Measurements from ENCODE around the gene ADSS1. TPM values are rescaled to one million over a fixed set of nuclear protein-coding genes. Genes with fewer than 3 reads are reported as not detected.

Gene ADSS1
- total RNA-seq, 4 donors from 2014 or later = 2.8 to 12.4 (median 9.0) TPM

- WGBS = 92% methylated on average over 10 of the region's 18 CpGs
- Histone ChIP-seq H3K4me1 (peaks cover 44% of the 10 kb centered on the region), H3K9me3 (no peaks in the 10 kb centered on the region), H3K27me3 (no peaks in the 10 kb centered on the region), H3K27ac (no peak overlapping the region), H3K36me3 (no peaks in the 10 kb centered on the region), H3K4me3 (no peak overlapping the region)
- DNase-seq (ENCODE audit: low spot score in 2 of 2) = no peak
- TF ChIP-seq POLR2AphosphoS5 (IDR thresholded peaks at IDR 0.05) = no peak
- no peak for TF ChIP-seq EP300 (IDR thresholded peaks at IDR 0.05)
Observed at GRCh38 chr14:104731320-104732294, 7.6 kb downstream of the ADSS1 start.

GRCh38 chr14:104732355-104732804 is 8.4 kb downstream of the ADSS1 start:
- DNase-seq (ENCODE audit: low spot score in 2 of 2) = no peak
- WGBS = 43% methylated on average over 6 of the region's 14 CpGs
- Histone ChIP-seq H3K27ac (no peak overlapping the region), H3K4me1 (peaks cover 47% of the 10 kb centered on the region), H3K4me3 (no peak overlapping the region), H3K27me3 (no peaks in the 10 kb centered on the region), H3K9me3 (no peaks in the 10 kb centered on the region), H3K36me3 (no peaks in the 10 kb centered on the region)
- no peak for TF ChIP-seq CTCF (IDR thresholded peaks at IDR 0.05)
- peak in 1 of 3 donors; percentile 11 for TF ChIP-seq POLR2AphosphoS5 (IDR thresholded peaks at IDR 0.05)
- no peak for TF ChIP-seq EP300 (IDR thresholded peaks at IDR 0.05)
- TF ChIP-seq POLR2A (IDR thresholded peaks at IDR 0.05) = no peak

GRCh38 chr14:104732931-104733681 is 9.1 kb downstream of the ADSS1 start:
- H3K4me3 ChIP-seq = no peak overlapping the region
- WGBS = 61% methylated on average over 19 of the region's 23 CpGs
- no peak overlapping the region for H3K27ac ChIP-seq
- H3K4me1 ChIP-seq = peaks cover 47% of the 10 kb centered on the region
- no peaks in the 10 kb centered on the region for H3K36me3 ChIP-seq
- TF ChIP-seq POLR2AphosphoS5 (IDR thresholded peaks at IDR 0.05) (no peak), EP300 (IDR thresholded peaks at IDR 0.05) (no peak), CTCF (IDR thresholded peaks at IDR 0.05) (no peak), POLR2A (IDR thresholded peaks at IDR 0.05) (no peak)
- H3K9me3 ChIP-seq = no peaks in the 10 kb centered on the region
- no peak for DNase-seq (ENCODE audit: low spot score in 2 of 2)
- H3K27me3 ChIP-seq = no peaks in the 10 kb centered on the region

GRCh38 chr14:104734051-104734587 is 10.1 kb downstream of the ADSS1 start:
- WGBS = 95% methylated on average over 3 of the region's 6 CpGs
- peaks cover 47% of the 10 kb centered on the region for H3K4me1 ChIP-seq
- no peak overlapping the region for H3K27ac ChIP-seq
- no peak for TF ChIP-seq POLR2AphosphoS5 (IDR thresholded peaks at IDR 0.05)
- TF ChIP-seq EP300 (IDR thresholded peaks at IDR 0.05) = no peak
- no peak for TF ChIP-seq CTCF (IDR thresholded peaks at IDR 0.05)
- TF ChIP-seq POLR2A (IDR thresholded peaks at IDR 0.05) = no peak
- no peaks in the 10 kb centered on the region for H3K36me3 ChIP-seq
- DNase-seq (ENCODE audit: low spot score in 2 of 2) = no peak
- no peak overlapping the region for H3K4me3 ChIP-seq
- H3K27me3 ChIP-seq = no peaks in the 10 kb centered on the region
- H3K9me3 ChIP-seq = no peaks in the 10 kb centered on the region

GRCh38 chr14:104734601-104734990 is 10.6 kb downstream of the ADSS1 start:
- Histone ChIP-seq H3K4me1 (peaks cover 47% of the 10 kb centered on the region), H3K4me3 (no peak overlapping the region)

More at GRCh38 chr14:104734601-104734990, 10.6 kb downstream of the ADSS1 start:
- Histone ChIP-seq H3K27ac (no peak overlapping the region), H3K9me3 (no peaks in the 10 kb centered on the region), H3K36me3 (no peaks in the 10 kb centered on the region), H3K27me3 (no peaks in the 10 kb centered on the region)
- no peak for DNase-seq (ENCODE audit: low spot score in 2 of 2)
- 85% methylated on average over 6 of the region's 9 CpGs for WGBS
- TF ChIP-seq CTCF (IDR thresholded peaks at IDR 0.05) = no peak
- no peak for TF ChIP-seq POLR2A (IDR thresholded peaks at IDR 0.05)
- no peak for TF ChIP-seq POLR2AphosphoS5 (IDR thresholded peaks at IDR 0.05)
- TF ChIP-seq EP300 (IDR thresholded peaks at IDR 0.05) = no peak

All from suprapubic skin (tissue), 4 donors.